Nucleus accumbens (tissue), 56 donors: ENCODE measurements around the gene GGT6.

Experiments
- DNase-seq, 56 donors: peaks; one replicate each; lab custom pipeline; 2025; lab: John Stamatoyannopoulos, UW

The GGT6 gene

GRCh38 chr17:4554997-4555799, 5.2 kb downstream of the GGT6 start, which contains the start of gene MYBBP1A:
Gene MYBBP1A (minus strand): TSS chr17:4555384. CDS start chr17:4555324, 60 bp downstream.
- peak; percentile 53 to 97 (median 89) for DNase-seq

DNA sequence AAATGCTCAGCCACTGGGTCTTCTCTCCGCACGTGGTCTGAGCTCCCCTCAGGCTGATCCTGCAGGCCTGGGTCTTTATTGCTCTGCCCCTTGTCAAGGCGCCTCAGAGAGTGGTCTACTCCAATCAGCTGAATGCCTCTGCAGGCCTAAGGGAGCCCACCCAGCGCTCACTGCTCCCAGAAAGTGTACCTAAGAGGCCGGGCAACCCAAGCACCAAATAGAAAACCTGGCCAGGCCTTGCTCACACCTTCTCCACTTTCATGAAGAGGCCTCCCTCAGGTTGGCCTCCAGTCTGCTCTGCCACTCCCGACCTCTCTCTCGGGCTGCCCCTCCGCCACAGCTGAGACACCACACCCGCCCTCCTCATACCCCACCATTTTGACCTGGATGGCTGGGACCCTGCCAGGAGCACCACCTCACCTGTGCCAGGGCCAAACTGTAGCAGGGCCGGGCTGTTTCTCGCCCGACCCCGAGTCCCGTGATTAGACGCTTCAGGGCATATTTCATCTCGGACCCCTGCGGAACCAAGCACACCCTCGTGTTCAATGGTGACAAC, 5.9 kb downstream of the GGT6 start:
- no peak for DNase-seq

- DNase-seq, result no peak
These were observed 6.7 kb downstream of the GGT6 start for GRCh38 chr17:4553669-4554068.

DNA sequence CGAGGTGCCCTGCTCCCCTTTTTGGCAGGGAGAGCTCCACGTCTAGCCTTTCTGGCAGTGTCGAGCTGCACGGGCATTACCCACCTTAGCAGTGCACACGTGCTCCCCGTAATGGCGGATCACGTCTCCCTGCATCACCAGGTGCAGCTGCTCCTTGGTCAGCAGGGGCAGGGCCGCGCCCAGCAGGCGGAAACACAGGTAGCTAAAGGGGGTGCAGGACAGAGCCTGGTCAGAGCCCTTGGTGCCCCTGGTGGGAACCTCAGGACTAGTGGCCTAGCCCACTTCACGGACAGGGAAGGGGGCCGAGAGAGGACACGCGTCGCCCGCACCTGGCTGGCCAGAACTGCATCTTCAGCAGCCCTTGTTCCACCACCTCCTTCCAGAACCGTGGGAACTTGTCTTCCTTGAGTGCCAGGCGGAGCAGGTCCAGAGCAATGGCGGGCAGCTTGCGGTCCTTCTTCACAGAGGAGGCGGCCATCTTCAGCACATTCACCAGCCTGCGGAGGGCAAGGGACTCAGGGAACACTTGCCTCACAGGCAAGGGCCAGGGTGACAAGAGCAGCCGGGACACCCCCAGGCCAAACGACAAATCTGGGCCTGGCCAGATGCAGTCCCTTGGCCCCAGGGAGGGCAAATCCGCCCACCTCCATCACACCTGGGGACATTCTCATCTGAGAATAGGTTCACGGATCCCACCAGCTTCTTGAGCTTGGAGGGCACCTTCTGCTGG, 8.4 kb downstream of the GGT6 start:
- no peak for DNase-seq

GRCh38 chr17:4551141-4551540, 9.2 kb downstream of the GGT6 start:
- DNase-seq, result no peak

- DNase-seq, result no peak
These were observed 9.8 kb downstream of the GGT6 start for GRCh38 chr17:4550534-4551039.

DNA sequence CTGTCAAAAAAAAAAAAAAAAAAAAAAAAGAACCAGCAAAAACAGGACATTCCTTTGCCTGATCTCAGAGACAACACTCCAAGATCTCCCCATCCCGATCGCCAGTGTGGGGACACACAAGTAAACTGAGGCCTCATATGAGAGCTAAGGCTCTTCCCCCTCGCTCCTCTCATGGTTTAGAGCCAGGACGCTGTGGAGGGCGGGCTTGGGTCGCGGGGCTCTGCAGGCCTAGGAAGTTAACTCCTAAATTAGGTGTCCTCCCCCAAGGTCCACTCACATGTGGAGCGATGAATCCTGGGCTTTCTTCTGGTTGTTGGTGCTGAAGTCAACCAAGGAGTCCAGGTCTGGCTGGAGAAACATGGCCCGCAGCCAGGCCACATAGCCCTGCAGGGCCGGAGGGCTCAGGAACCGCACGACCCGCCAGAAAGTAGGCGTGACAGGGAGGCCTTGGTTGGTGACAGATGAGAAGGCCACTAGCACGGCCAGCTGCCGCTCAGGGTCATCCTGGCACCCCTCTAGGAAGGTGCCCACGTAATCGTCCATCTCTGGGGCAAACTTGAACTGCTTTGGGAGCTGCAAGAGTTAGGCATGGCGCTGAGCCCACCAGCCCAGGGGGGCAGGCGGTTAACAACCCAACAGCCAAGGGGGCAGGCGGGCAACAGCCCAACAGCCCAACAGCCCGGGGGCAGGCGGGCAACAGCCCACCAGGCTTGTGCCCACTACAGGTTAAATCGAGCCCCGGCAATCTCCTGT, 10.4 kb downstream of the GGT6 start:
- no peak for DNase-seq

DNA sequence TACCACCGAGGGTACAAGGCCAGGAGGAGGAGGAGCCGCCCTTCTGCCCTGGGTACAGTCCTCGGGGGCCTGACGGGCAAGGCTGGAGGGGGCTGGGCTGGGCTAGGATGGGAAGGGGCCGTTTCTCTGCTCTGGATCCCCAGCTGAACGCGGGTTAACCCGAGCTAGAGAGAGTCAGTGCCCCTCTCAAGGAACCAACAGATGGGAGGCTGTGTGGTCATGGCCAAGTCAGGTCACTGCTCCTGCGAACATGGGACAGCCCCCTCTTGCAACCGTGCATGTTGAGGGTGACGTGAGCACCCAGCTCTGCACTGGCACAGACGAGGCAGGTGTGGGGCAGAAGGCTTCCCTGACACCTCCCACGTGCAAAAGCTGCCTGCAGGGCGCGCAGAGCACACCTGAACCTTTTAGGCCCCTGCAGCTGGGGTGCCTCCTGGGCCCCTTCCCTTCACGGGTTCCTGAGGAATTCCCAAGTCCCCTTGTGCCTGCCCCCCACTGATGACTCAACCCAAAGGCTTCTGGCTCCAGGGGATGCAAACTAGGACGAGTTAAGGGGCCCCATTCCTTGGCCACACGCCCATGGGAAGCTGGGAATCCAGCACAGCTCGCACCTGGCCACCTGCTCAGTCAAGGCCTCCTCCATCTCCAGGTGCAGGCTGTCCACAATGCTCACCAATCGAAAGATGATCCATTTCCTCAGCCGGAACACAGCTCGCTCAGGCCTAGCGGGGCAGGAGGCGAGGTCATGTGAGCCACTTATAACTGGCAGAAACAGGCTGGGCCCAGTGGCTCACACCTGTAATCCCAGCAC, 11.5 kb downstream of the GGT6 start:
- no peak for DNase-seq

- no peak for DNase-seq
These were observed 12.3 kb downstream of the GGT6 start for GRCh38 chr17:4548061-4548461.

DNA sequence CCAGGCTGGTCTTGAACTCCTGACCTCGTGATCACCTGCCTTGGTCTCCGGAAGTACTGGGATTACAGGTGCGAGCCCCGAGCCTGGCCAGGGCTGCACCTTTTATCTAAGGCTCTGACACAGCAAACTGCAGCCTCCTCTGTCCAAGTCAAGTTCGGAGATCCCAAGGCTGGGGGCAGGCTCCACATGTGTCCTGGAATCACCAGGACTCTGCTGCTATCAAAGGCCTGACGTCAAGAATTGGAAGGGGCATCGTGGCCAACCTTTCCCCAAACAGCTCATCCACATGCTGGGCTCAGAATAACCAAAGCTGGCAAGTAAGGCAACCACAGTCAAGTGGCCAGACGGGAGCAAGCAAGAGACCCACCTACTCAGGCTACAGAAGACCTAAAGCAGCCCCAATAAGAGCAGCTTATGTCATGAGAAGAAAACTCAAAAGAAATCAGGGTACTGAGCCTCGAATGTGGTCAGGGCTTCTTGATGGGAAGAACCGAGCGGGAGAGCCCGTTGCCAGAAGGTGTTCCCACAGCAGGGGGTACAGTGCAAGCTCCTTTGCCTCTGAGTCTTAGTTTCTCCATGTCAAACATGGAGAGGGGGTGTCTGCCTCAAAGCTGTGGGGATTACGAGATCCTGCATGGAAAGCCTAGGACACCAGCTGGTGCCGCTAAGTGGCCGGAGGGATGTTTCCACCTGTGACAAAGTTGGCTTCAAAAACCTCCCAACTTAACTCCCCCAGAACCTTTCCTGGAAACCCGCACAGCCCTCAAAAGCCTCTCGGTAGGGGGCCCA, 13.1 kb downstream of the GGT6 start:
- no peak for DNase-seq

DNA sequence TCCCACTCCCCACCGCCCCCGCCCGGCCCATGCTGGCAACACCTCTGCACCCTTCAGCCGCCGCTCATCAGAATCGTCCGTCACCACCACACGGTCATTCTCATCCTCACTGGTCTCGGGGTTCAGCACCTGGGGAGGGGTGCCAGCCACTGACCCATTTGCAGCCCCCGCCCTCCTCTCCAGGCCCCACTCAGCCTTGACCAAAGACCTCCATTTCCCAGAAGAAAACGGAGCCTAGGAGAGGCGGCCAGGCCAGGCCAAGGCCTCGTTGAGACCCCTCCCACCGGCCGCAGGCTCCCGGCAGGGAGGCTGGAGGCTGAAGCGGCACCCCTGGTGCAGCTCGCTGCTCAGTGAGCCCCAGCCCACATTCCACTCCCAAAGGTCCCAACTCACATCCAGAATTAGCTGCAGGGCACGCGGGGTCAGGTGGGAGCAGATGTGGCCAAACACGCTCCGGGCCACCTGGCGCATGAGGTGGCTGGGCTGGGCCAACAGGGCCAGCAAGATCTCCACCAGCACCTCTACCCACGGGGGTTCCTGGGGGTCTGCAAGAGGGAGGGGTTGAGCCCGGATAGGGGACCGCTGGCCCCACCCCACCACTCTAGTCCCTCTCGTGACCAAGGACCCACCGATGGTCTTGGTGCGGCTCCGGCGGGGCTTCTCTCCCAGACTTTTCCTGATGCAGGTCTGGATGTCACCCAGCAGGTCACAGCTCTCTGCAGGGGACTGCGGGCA, 15.0 kb downstream of the GGT6 start:
- no peak for DNase-seq

DNA sequence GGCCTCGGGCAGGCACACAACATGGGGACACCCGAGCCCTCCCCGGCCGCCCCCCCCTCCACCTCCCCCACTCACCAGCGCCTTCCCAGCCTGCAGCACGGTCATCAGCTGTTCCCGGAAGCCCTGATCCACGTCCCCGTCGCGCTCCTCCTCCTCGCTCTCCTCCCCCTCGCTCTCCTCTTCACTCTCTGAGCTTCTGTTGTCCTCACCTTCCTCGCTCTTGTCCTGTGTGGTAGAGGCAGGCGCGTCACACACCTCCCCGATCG, 15.5 kb downstream of the GGT6 start:
- peak in 3 of 56 donors; percentile 19 to 26 (median 25) for DNase-seq

- DNase-seq, result no peak
These were observed 16.0 kb downstream of the GGT6 start for GRCh38 chr17:4544135-4544950.

GRCh38 chr17:4543557-4544026, 16.8 kb downstream of the GGT6 start:
- peak in 27 of 56 donors; percentile 11 to 80 (median 46) for DNase-seq

DNA sequence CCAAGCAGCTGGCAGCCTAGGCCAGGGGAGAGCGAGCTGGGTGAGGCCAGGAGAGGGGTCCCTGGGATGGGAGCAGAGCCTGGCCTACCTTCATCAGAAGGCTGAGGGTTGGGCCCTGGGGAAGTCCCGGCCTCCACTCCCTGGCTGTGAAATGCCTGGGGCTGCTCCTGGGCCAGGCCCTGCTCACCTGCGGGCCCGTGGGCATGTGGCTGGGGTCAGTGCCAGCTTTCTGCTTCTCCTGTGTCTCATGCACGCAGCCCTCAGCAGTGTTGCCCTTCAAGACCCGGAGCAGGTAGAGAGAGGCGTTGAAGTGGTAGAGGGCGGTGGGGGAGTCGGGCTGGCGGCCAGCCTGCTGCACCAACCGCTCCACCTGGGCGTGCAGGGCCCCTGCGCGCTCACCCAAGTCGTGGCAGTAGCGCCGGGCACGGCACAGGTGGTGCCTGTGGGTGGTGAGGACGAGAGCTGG, 17.6 kb downstream of the GGT6 start:
- DNase-seq, result no peak

GRCh38 chr17:4542003-4542725, 18.2 kb downstream of the GGT6 start:
- no peak for DNase-seq
